Measurements from ENCODE around the gene ANO10.

Gene ANO10

DNA sequence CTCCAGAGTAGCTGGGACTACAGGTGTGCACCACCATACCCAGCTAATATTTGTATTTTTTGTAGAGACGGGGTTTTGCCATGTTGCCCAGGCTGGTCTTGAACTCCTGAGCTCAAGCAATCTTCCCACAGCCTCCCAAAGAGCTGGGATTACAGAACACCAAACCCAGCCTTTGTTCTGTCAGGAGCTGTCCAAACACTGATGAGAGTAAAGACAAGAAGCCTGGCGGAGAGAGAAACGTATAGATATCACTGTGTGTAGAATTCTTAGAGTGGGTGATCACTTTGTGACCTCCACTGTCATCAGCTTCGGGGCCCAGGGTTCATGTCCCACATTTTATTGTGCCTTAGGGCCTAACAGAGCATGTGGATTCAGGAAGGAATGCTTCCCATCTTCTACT lies 176.0 kb downstream of the ANO10 start:
- Histone ChIP-seq H3K36me3 (ENCODE audit: insufficient read depth, low read length) (no peaks in the 10 kb centered on the region), H3K9me3 (ENCODE audit: insufficient read depth, low read length, severe bottlenecking) (no peaks in the 10 kb centered on the region), H3K4me1 (ENCODE audit: insufficient read depth, low read length) (no peaks in the 10 kb centered on the region), H3K9ac (ENCODE audit: low read depth, low read length) (no peak overlapping the region), H3K79me2 (ENCODE audit: insufficient read depth, low read length) (no peaks in the 10 kb centered on the region), H3K27me3 (ENCODE audit: insufficient read depth, low read length, poor library complexity) (no peaks in the 10 kb centered on the region), H3K27ac (ENCODE audit: low read length) (no peak overlapping the region), H3K4me2 (ENCODE audit: insufficient read depth, low read length) (no peak overlapping the region), H4K20me1 (ENCODE audit: insufficient read depth, low read length) (no peaks in the 10 kb centered on the region), H2AFZ (ENCODE audit: low read depth, low read length) (no peak overlapping the region), H3K4me3 (ENCODE audit: low read depth in 1 of 2, low read length in 2 of 2) (no peak overlapping the region)
- ATAC-seq (ENCODE audit: insufficient read depth, low read depth) (no peak), DNase-seq (no peak)
- TF ChIP-seq CTCF (IDR thresholded peaks at IDR 0.05; ENCODE audit: borderline replicate concordance, extremely low read depth, low read length, poor library complexity, severe bottlenecking): no peak
- TF ChIP-seq EZH2 (IDR thresholded peaks at IDR 0.05; ENCODE audit: borderline replicate concordance, low read depth, low read length, severe bottlenecking): no peak

- H3K27ac ChIP-seq (ENCODE audit: low read length): no peak overlapping the region
These were observed 178.9 kb downstream of the ANO10 start for GRCh38 chr3:43442872-43443395.

GRCh38 chr3:43436507-43437140 lies 185.2 kb downstream of the ANO10 start:
- H2AFZ ChIP-seq (ENCODE audit: low read depth, low read length): no peak overlapping the region
- no peaks in the 10 kb centered on the region for H3K4me1 ChIP-seq (ENCODE audit: insufficient read depth, low read length)
- H4K20me1 ChIP-seq (ENCODE audit: insufficient read depth, low read length): no peaks in the 10 kb centered on the region
- no peak overlapping the region for H3K4me2 ChIP-seq (ENCODE audit: insufficient read depth, low read length)
- no peak overlapping the region for H3K27ac ChIP-seq (ENCODE audit: low read length)
- ATAC-seq (ENCODE audit: insufficient read depth, low read depth) (no peak), DNase-seq (no peak)
- H3K9ac ChIP-seq (ENCODE audit: low read depth, low read length): no peak overlapping the region
- TF ChIP-seq EZH2 (IDR thresholded peaks at IDR 0.05; ENCODE audit: borderline replicate concordance, low read depth, low read length, severe bottlenecking) (no peak), CTCF (IDR thresholded peaks at IDR 0.05; ENCODE audit: borderline replicate concordance, extremely low read depth, low read length, poor library complexity, severe bottlenecking) (no peak)
- no peaks in the 10 kb centered on the region for H3K36me3 ChIP-seq (ENCODE audit: insufficient read depth, low read length)
- no peaks in the 10 kb centered on the region for H3K79me2 ChIP-seq (ENCODE audit: insufficient read depth, low read length)
- H3K4me3 ChIP-seq (ENCODE audit: low read depth in 1 of 2, low read length in 2 of 2): no peak overlapping the region
- H3K27me3 ChIP-seq (ENCODE audit: insufficient read depth, low read length, poor library complexity): no peaks in the 10 kb centered on the region
- H3K9me3 ChIP-seq (ENCODE audit: insufficient read depth, low read length, severe bottlenecking): no peaks in the 10 kb centered on the region

More at GRCh38 chr3:43442872-43443395, 178.9 kb downstream of the ANO10 start:
- Histone ChIP-seq H3K4me1 (ENCODE audit: insufficient read depth, low read length) (no peaks in the 10 kb centered on the region), H3K9ac (ENCODE audit: low read depth, low read length) (no peak overlapping the region), H3K4me2 (ENCODE audit: insufficient read depth, low read length) (no peak overlapping the region), H3K27me3 (ENCODE audit: insufficient read depth, low read length, poor library complexity) (no peaks in the 10 kb centered on the region), H3K36me3 (ENCODE audit: insufficient read depth, low read length) (no peaks in the 10 kb centered on the region), H2AFZ (ENCODE audit: low read depth, low read length) (no peak overlapping the region), H3K79me2 (ENCODE audit: insufficient read depth, low read length) (no peaks in the 10 kb centered on the region), H4K20me1 (ENCODE audit: insufficient read depth, low read length) (no peaks in the 10 kb centered on the region), H3K9me3 (ENCODE audit: insufficient read depth, low read length, severe bottlenecking) (no peaks in the 10 kb centered on the region), H3K4me3 (ENCODE audit: low read depth in 1 of 2, low read length in 2 of 2) (no peak overlapping the region)
- TF ChIP-seq EZH2 (IDR thresholded peaks at IDR 0.05; ENCODE audit: borderline replicate concordance, low read depth, low read length, severe bottlenecking) (no peak), CTCF (IDR thresholded peaks at IDR 0.05; ENCODE audit: borderline replicate concordance, extremely low read depth, low read length, poor library complexity, severe bottlenecking) (no peak)
- no peak for DNase-seq
- no peak for ATAC-seq (ENCODE audit: insufficient read depth, low read depth)

All from DND-41 (cell line).